Spinal cord (tissue), 4 donors: Measurements from ENCODE around the gene PROM1. TPM values are rescaled to one million over a fixed set of nuclear protein-coding genes. Genes with fewer than 3 reads are reported as not detected.

Source experiments
- polyA plus RNA-seq, 2 donors: library from polyadenylated mRNA; unstranded; fragments of 120-200 nt; gene quantifications; one replicate each; pipeline ENCODE4 v1.2.1, GENCODE V29; 2013; ENCODE audit not compliant: insufficient read length in 2 of 2
- total RNA-seq, 2 donors: library from RNA; depleted of rRNA in 1 of 2; stranded (reverse); fragments of 120-200 nt in 1 of 2; fragments of >200 nt in 1 of 2; gene quantifications; one replicate each; pipeline versions ENCODE4 v1.2.3 to v1.2.4, GENCODE V29; 2013 to 2014

The PROM1 gene
- total and polyA plus RNA-seq, 4 donors: 18.8 to 58.0 (median 46.5) TPM

Other genes with a start within 250 kb of the PROM1 start
- gene FGFBP1, start 145.3 kb downstream of the PROM1 start, total RNA-seq: not detected
- not detected for gene FGFBP1, start 145.3 kb downstream of the PROM1 start, polyA plus RNA-seq
- gene FGFBP2, start 120.8 kb downstream of the PROM1 start, total RNA-seq: under 1 TPM; 0.79 to 0.94 TPM
- gene FGFBP2, start 120.8 kb downstream of the PROM1 start, polyA plus RNA-seq: 1 to 10 TPM in 1 of 2 donors, under 1 TPM in 1; 0.44 to 1.2 TPM
- 10 to 100 TPM; 47.6 to 64.9 TPM for gene TAPT1, start 142.4 kb upstream of the PROM1 start, total RNA-seq
- gene TAPT1, start 142.4 kb upstream of the PROM1 start, polyA plus RNA-seq: 10 to 100 TPM; 47.7 to 48.6 TPM